Transverse colon (tissue), 4 donors: ENCODE data around the gene WFDC1. TPM values are rescaled to one million over a fixed set of nuclear protein-coding genes. Genes with fewer than 3 reads are reported as not detected.

Experiments
- DNase-seq: peaks from one replicate; pipeline ENCODE4 v3.0.0-alpha.2; 2019
- H3K27ac ChIP-seq, 4 donors: fragments of 200-600 bp; sonication (generic); 2 replicates each; pipeline ENCODE4 v1.5.1; 2016 to 2018; ENCODE audit warnings: inconsistent platforms in 4 of 4
- H3K27me3 ChIP-seq: fragments of 200-600 bp; sonication (generic); 2 replicates; pipeline ENCODE4 v1.5.1; 2017; ENCODE audit warnings: inconsistent platforms
- H3K36me3 ChIP-seq, 4 donors: fragments of 200-600 bp; sonication (generic); 2 replicates each; pipeline ENCODE4 v1.5.1; 2017 to 2019; ENCODE audit warnings: inconsistent platforms in 4 of 4
- H3K4me1 ChIP-seq, 4 donors: fragments of 200-600 bp; sonication (generic); 2 replicates each; pipeline ENCODE4 v1.5.1; 2017 to 2020; ENCODE audit warnings: inconsistent platforms in 4 of 4
- H3K4me3 ChIP-seq, 4 donors: fragments of 200-600 bp; sonication (generic); 1 replicate in 1 of 4; 2 replicates in 3 of 4; pipeline versions ENCODE4 v1.5.1 to v1.6.1; 2017 to 2019; ENCODE audit warnings: inconsistent platforms in 4 of 4
- H3K9me3 ChIP-seq, 2 donors: fragments of 200-600 bp; sonication (generic); 2 replicates each; pipeline ENCODE4 v1.5.1; 2017 to 2019; ENCODE audit warnings: inconsistent platforms in 2 of 2
- EP300 ChIP-seq: sonication (generic); formaldehyde crosslinking; IDR thresholded peaks from one replicate; pipeline ENCODE4 v1.6.1; 2017; ENCODE audit warnings: antibody characterized with exemption, low read depth
- POLR2A ChIP-seq: fragments of 450-650 bp; IDR thresholded peaks from one replicate; pipeline ENCODE4 v1.6.1; 2016; ENCODE audit warnings: antibody characterized with exemption, mild to moderate bottlenecking, moderate library complexity
- POLR2AphosphoS5 ChIP-seq, 3 donors: sonication (generic); formaldehyde crosslinking; IDR thresholded peaks; one replicate each; pipeline ENCODE4 v1.6.1; 2016; ENCODE audit warnings: antibody characterized with exemption in 3 of 3
- WGBS, 2 donors: methylation state at CpG; one replicate each; pipeline ENCODE4 v1.1.5; 2018; ENCODE audit warnings: low coverage in 1 of 2; 5-methylcytosine and 5-hydroxymethylcytosine counted together
- in situ Hi-C, 4 donors: fragments of 200-750 bp; cut with MboI; loops; one replicate each; pipeline versions ENCODE4 v1.15.0 to v1.15.1; 2017; ENCODE audit warnings: low sequenced_read_pairs in 3 of 4, low pct_ligation_motif_present in 1 of 4, low pct_unique_long_range_greater_than_20kb in 1 of 4
- intact Hi-C: fragments of 100-400 bp; cut with DNase I; formaldehyde crosslinking; loops from one replicate; pipeline ENCODE4 v1.15.1; 2023; ENCODE audit warnings: low total_unique reads
- small RNA-seq, 4 donors: library from RNA; depleted of rRNA; stranded (forward); fragments of <200 nt; gene quantifications; one replicate each; pipeline ENCODE3, GENCODE V24; 2016
- total RNA-seq, 4 donors: library from RNA; depleted of rRNA; stranded (reverse); fragments of >200 nt; gene quantifications; one replicate each; pipeline ENCODE4 v1.1.0, GENCODE V29; 2016
- TF ChIP-seq, protein P1 (sequence below), 5 experiments: fragments of 200-600 bp in 3 of 5; fragments of 450-650 bp in 2 of 5; sonication (generic) in 3 of 5; IDR thresholded peaks; 1 replicate in 2 of 5; 2 replicates in 3 of 5; pipeline ENCODE4 v1.5.1; 2016 to 2017; ENCODE audit warnings: antibody characterized with exemption in 5 of 5, inconsistent platforms in 3 of 5, mild to moderate bottlenecking in 2 of 5, moderate library complexity in 1 of 5

Gene WFDC1
- total RNA-seq, 4 donors from 2014 or later: 5.6 to 91.3 (median 7.0) TPM

DNA sequence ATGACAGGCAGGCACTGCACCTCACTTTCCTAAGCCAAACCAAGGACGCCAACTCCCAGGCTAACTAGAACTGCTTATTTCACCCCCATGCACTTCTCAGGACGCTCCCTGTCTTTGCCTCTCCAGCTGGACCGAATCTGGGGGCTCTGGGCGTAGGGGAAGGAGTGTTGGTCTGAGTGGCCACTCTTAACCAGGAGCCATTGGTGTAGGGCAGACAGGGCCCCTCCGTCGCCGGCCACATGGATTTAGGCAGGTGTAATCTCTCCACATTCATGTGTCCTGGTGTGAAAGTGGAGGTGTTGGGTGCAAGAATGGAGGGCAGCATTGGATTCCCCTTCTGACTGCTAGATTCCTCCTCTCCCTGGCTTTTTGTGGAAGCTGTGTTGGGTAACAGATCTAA is 83.4 kb downstream of the WFDC1 start:
- H3K9me3 ChIP-seq: no peaks in the 10 kb centered on the region
- no peak overlapping the region for H3K27ac ChIP-seq
- 83% methylated on average over 7 of the region's 7 CpGs; no CpG with 5 or more reads in 1 of the 2 donors for WGBS, 2 donors
- no peak for DNase-seq
- H3K4me1 ChIP-seq: peaks cover 0 to 5% (median 0%) of the 10 kb centered on the region in 4 donors
- no peaks in the 10 kb centered on the region for H3K36me3 ChIP-seq
- no peak for TF ChIP-seq POLR2AphosphoS5 (IDR thresholded peaks at IDR 0.05)
- TF ChIP-seq POLR2A: no peak
- TF ChIP-seq, protein P1, sequence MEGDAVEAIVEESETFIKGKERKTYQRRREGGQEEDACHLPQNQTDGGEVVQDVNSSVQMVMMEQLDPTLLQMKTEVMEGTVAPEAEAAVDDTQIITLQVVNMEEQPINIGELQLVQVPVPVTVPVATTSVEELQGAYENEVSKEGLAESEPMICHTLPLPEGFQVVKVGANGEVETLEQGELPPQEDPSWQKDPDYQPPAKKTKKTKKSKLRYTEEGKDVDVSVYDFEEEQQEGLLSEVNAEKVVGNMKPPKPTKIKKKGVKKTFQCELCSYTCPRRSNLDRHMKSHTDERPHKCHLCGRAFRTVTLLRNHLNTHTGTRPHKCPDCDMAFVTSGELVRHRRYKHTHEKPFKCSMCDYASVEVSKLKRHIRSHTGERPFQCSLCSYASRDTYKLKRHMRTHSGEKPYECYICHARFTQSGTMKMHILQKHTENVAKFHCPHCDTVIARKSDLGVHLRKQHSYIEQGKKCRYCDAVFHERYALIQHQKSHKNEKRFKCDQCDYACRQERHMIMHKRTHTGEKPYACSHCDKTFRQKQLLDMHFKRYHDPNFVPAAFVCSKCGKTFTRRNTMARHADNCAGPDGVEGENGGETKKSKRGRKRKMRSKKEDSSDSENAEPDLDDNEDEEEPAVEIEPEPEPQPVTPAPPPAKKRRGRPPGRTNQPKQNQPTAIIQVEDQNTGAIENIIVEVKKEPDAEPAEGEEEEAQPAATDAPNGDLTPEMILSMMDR (IDR thresholded peaks at IDR 0.05): no peak
- TF ChIP-seq EP300: no peak
- H3K27me3 ChIP-seq: no peaks in the 10 kb centered on the region
- intact Hi-C loops (no loop called here), in situ Hi-C loops (no loop called here)
- no peak overlapping the region for H3K4me3 ChIP-seq

DNA sequence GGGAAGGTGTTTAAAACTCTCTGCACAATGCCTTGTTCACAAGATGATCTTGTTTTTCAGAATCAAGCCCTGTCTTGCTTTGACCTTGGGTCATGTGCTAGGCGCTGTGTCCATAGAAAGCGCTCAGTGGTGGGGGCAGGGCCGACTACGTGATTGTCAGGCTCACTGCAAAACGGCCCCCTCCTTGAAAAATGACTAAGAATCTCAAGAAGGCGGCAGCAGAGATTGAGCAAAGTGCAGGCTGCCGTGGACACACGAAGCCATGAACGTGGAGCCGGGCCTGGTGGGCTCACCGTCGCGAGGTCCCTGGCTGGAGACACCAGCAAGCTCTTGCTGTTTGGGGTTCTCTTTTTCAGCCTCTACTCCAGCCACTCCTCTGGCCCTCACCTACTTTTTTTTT is 83.9 kb downstream of the WFDC1 start:
- Histone ChIP-seq H3K27ac (no peak overlapping the region), H3K4me3 (no peak overlapping the region), H3K27me3 (no peaks in the 10 kb centered on the region), H3K4me1 (peaks cover 0 to 5% (median 0%) of the 10 kb centered on the region in 4 donors), H3K9me3 (no peaks in the 10 kb centered on the region), H3K36me3 (no peaks in the 10 kb centered on the region)
- intact Hi-C loops: no loop called here
- no peak for DNase-seq
- WGBS, 2 donors: 83% methylated on average over 13 of the region's 13 CpGs; no CpG with 5 or more reads in 1 of the 2 donors
- in situ Hi-C loops: no loop called here
- TF ChIP-seq, protein P1 (IDR thresholded peaks at IDR 0.05): no peak
- TF ChIP-seq EP300: no peak
- no peak for TF ChIP-seq POLR2AphosphoS5 (IDR thresholded peaks at IDR 0.05)

DNA sequence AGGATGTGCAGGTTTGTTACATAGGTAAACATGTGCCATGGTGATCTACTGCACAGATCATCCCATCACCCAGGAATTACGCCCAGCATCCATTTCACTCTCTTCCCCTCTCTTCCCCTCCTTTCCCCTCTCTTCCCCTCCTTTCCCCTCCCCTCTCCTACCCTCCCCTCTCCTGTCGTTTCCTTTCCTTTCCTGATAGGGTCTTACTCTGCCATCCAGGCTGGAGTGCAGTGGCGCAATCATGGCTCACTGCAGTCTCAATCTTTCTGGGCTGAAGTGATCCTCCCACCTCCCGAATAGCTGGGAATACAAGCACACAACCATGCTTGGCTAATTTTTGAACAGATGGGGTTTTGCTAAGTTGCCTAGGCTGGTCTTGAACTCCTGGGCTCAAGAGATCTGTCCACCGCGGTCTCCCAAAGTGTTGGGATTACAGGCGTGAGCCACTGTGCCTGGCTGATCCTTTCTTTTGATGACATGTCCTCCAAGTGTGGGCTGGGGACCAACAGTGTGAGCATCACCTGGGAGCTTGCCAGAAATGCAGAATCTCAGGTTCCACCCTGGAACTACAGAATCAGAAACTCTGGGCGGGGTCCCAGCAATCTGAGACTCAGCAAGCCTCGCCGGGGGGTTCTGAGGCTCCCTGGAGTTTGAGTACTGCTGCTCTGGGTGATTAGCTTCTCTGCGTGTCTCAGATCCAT is 84.5 kb downstream of the WFDC1 start:
- no peak for DNase-seq
- H3K4me3 ChIP-seq: no peak overlapping the region
- intact Hi-C loops (no loop called here), in situ Hi-C loops (no loop called here)
- peak overlapping the region in 2 of 4 donors; percentile 4 to 8 for H3K27ac ChIP-seq
- H3K9me3 ChIP-seq: no peaks in the 10 kb centered on the region
- H3K4me1 ChIP-seq: peaks cover 0 to 5% (median 0%) of the 10 kb centered on the region in 4 donors
- TF ChIP-seq, protein P1 (IDR thresholded peaks at IDR 0.05): no peak
- TF ChIP-seq EP300 (no peak), POLR2AphosphoS5 (IDR thresholded peaks at IDR 0.05) (no peak), POLR2A (no peak)
- WGBS, 2 donors: 71 to 76% methylated on average over 3 to 11 of the region's 11 CpGs
- H3K36me3 ChIP-seq: no peaks in the 10 kb centered on the region
- H3K27me3 ChIP-seq: no peaks in the 10 kb centered on the region

Small RNA genes lying within 50 kb of the gene (small RNA-seq; reads per million reads assigned to genes)
- gene RNA5SP433: 0 reads per million in 4 donors

Other genes with a start within 250 kb of the WFDC1 start
- 100 to 1,000 TPM in 2 of 4 donors, 10 to 100 TPM in 2; 53.7 to 110 (median 97.0) TPM for gene MBTPS1, start 177.9 kb upstream of the WFDC1 start, total RNA-seq
- gene HSDL1, start 149.7 kb upstream of the WFDC1 start, total RNA-seq: 10 to 100 TPM in 2 of 4 donors, 1 to 10 TPM in 2; 1.2 to 16.2 (median 8.7) TPM
- not detected for gene DNAAF1, start 149.6 kb upstream of the WFDC1 start, total RNA-seq
- gene TAF1C, start 107.8 kb upstream of the WFDC1 start, total RNA-seq: 100 to 1,000 TPM in 1 of 4 donors, 10 to 100 TPM in 3; 33.3 to 297 (median 54.1) TPM
- 1 to 10 TPM in 1 of 4 donors, not detected in 3; 7.4 TPM for gene ADAD2, start 103.7 kb upstream of the WFDC1 start, total RNA-seq
- gene KCNG4, start 54.9 kb upstream of the WFDC1 start, total RNA-seq: not detected
- 1,000 to 10,000 TPM in 1 of 4 donors, 100 to 1,000 TPM in 3; 138 to 3,342 (median 155) TPM for gene ATP2C2, start 73.7 kb downstream of the WFDC1 start, total RNA-seq
- 10 to 100 TPM; 20.3 to 29.1 (median 21.8) TPM for gene MEAK7, start 209.8 kb downstream of the WFDC1 start, total RNA-seq